D721Med (cell line): ENCODE measurements around the gene TRIM71.

Source experiments
- DNase-seq: peaks from one replicate; pipeline ENCODE4 v3.0.0; 2011; ENCODE audit warnings: low spot score; ENCODE audit not compliant: insufficient read length
- FAIRE-seq: peaks from 2 replicates; lab custom pipeline; 2011; peaks lifted over from hg19 to GRCh38; lab: Jason Lieb, UNC
- TF ChIP-seq, protein P1 (sequence below): IDR thresholded peaks from 2 replicates; pipeline ENCODE4 v1.5.1; 2012; ENCODE audit warnings: mild to moderate bottlenecking, control low read depth; ENCODE audit not compliant: insufficient read depth; ENCODE audit errors: missing control alignments

TRIM71 gene

DNA sequence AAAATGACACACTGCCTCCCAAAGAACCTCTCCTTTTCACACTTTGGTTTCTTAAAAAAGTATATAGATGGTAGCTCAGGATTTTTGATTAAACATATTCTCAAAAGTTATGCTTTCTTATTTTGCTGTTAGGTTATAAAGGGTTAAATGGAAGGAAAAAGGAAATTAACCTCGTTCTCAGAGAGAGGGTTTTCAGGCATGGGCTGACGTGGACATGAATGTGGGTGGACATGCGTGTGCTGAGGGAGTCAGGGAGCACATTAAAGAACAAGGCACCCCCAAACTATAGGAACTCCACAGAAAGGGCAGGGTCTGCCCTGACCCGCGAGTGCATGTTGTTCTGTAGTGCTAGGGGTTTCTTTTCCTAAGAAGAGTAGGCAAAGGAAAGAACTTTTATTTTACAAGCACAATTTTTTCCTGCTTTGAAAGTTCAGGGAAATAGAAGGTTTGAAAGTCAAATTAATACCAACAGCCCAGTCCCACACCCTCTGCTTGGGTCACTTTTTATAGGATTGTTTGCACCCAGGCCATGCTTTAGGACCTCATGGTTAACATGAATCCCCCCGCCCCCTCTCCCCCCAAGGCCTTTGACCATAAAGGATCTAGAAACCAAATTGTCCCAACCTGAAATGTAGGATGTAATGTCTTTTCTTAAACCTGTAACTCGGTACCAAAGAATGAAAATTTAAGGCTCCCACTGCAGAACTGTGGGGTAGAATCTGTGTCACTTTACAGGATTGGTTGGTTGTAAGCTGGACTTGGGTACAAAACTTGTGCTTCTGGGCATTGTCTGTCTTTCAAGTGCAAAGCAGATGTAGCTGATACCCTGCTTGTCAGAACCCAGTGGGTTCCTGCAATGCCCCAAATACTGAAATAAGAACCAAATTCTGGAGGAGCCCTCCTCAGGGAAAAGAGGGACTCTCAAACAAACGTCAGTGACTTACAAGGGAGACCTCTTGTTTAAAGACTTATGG, 75.1 kb downstream of the TRIM71 start:
- TF ChIP-seq, protein P1, sequence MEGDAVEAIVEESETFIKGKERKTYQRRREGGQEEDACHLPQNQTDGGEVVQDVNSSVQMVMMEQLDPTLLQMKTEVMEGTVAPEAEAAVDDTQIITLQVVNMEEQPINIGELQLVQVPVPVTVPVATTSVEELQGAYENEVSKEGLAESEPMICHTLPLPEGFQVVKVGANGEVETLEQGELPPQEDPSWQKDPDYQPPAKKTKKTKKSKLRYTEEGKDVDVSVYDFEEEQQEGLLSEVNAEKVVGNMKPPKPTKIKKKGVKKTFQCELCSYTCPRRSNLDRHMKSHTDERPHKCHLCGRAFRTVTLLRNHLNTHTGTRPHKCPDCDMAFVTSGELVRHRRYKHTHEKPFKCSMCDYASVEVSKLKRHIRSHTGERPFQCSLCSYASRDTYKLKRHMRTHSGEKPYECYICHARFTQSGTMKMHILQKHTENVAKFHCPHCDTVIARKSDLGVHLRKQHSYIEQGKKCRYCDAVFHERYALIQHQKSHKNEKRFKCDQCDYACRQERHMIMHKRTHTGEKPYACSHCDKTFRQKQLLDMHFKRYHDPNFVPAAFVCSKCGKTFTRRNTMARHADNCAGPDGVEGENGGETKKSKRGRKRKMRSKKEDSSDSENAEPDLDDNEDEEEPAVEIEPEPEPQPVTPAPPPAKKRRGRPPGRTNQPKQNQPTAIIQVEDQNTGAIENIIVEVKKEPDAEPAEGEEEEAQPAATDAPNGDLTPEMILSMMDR = no peak
- FAIRE-seq (no peak), DNase-seq (no peak)

DNA sequence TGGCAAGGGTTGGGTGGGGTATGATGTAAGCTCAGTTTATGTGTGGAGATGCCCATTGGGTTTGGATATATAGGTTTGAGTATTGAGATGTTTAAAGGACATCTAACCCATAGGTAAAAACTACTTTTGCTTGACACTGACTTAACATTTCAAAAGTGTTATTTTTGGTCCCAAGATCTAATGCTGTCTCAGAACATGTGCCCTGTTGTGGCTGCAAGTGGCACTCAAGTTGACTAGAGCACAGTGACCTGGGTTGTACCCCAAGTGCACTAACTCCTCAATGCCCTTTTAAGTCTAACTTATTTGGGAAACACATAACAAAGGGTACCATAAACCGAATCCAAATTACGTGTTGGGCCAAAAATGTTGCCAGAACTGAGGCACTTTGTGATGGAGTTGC, 77.2 kb downstream of the TRIM71 start:
- TF ChIP-seq, protein P1 = no peak
- FAIRE-seq = no peak
- DNase-seq = no peak

DNA sequence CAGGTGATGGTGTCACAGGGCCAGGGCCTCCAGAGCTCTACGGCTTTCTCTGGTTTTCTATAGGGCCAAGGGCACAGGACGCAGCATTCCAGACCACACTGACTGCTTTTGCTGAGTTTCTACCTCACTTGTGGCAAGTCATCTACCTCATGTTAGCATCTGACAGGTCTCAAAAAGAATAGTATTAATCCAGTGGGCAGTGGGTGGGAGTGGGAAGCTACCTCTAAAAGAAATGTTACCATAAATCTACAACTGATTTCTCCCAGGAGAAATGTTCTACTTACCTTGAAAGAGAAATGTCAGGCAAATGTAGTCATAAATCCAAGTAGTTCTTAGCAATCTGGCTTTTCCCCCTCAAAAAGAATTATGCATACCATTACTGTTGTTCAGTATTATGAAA, 77.9 kb downstream of the TRIM71 start:
- no peak for FAIRE-seq
- DNase-seq = no peak
- TF ChIP-seq, protein P1 = no peak

DNA sequence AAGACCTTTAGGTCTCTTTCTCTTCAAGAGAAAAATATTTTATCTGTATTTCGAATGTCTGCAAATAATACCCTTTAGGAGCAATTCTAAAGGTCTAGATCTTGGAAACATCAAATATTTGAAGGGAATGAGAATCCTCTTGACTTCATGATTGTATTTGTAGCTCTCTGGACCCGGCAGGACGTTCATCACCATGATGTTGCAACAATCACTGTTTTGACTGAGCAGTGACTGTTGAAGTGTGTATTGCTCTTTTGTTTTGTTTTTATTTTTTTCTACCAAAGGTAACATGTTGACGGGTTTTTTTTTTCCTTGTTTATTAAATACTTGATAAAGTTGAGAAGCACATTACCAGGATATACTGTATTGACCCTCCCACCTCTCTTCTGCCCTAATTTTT, 78.3 kb downstream of the TRIM71 start:
- FAIRE-seq (no peak), DNase-seq (no peak)
- TF ChIP-seq, protein P1 = no peak

DNA sequence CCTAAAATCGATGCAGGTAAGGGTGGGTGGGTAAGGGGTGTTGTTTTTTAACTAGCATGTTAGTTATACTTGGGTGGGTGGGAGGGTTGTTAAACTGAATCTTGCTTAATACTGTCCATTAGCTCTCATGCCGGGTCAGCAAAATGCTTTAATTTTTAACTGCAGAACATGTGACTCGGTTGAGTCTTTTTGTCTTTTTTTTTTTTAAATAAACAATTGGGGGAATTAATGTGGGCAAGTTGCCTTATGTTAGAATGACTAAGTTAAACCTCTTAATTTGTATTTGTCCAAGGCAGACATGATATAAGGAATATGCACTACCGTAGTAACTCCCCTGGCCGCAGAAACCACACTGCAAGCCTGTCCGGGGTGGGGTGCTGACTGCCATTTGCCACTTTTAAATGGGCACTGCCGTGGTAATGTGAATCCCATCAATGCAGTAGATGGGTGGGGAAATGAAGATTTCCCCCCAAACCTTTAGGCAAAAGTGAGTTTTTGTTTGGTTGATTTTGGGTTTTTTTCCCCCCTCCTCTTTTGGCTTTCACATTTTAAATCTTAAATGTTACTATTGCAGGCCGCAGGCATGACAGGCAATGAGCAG, 79.3 kb downstream of the TRIM71 start:
- DNase-seq = no peak
- TF ChIP-seq, protein P1 = no peak
- FAIRE-seq = no peak

DNA sequence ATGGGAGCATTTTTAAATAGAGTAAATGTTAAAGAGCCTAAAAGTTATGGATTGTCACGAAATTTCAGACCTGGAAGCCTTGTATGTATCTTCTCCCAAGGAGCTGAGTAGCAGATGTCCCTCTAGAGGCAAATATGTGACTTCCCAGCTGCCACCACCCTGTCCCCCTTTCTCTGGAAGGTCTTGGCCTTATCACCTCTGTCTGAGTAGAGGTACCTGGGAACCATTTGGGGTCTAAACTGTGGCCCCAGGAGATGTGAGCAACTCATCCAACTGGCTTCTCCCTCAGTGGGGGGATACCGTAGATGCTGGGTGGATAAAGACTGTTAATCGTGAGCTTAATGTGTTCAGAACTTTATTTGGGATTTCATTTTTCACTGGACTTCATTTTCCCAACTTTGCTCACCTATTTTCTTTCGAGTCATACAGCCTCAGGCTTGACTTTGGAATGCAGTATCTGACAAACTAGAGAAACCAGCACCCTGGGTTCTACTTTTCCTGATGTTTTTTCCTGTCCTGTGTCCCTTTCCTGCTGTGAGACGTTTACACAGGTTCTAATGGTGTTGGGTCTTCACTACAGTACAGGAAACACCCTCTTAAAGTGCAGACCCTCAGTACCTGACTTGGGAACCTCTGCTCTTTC, 80.3 kb downstream of the TRIM71 start:
- TF ChIP-seq, protein P1 = no peak
- FAIRE-seq (no peak), DNase-seq (no peak)
